H1 (cell line): Measurements from ENCODE around the gene ARHGAP32. TPM values are rescaled to one million over a fixed set of nuclear protein-coding genes. Genes with fewer than 3 reads are reported as not detected.

Experiments
- CTCF ChIA-PET: fragments of 300-600 bp; sonication (Branson Sonifier 250); formaldehyde crosslinking; loops from one replicate; lab custom pipeline; 2021; ENCODE audit not compliant: partially characterized antibody; lab: Charles Lee
- POLR2A ChIA-PET: fragments of 300-600 bp; sonication (Branson Sonifier 250); formaldehyde crosslinking; loops from one replicate; lab custom pipeline; 2021; ENCODE audit warnings: inconsistent platforms; ENCODE audit not compliant: partially characterized antibody; lab: Charles Lee
- DNase-seq, 2 experiments: peaks; one replicate each; pipeline versions ENCODE4 v3.0.0 to v3.0.0-alpha.2; 2010 to 2022; ENCODE audit warnings: low spot score in 2 of 2, low read depth in 1 of 2, mixed read lengths in 1 of 2
- FAIRE-seq: peaks from 2 replicates; lab custom pipeline; 2011; peaks lifted over from hg19 to GRCh38; lab: Jason Lieb, UNC
- H2AFZ ChIP-seq: 2 replicates; pipeline ENCODE4 v1.8.1; 2012; ENCODE audit warnings: low read length, inconsistent platforms
- H2AK5ac ChIP-seq: 2 replicates; pipeline ENCODE4 v1.6.1; 2013; ENCODE audit warnings: low read depth, low read length
- H2BK120ac ChIP-seq: replicated peaks from 2 replicates; pipeline ENCODE3; 2013; ENCODE audit warnings: low read depth, low read length, inconsistent platforms
- H2BK12ac ChIP-seq: 2 replicates; pipeline ENCODE4 v1.6.1; 2013; ENCODE audit warnings: low read depth, low read length
- H2BK15ac ChIP-seq: 2 replicates; pipeline ENCODE4 v1.6.1; 2013; ENCODE audit warnings: low read length
- H2BK20ac ChIP-seq: 2 replicates; pipeline ENCODE4 v1.6.1; 2013; ENCODE audit warnings: low read length
- H2BK5ac ChIP-seq: 2 replicates; pipeline ENCODE4 v1.6.1; 2013; ENCODE audit warnings: low read depth, low read length
- H3K14ac ChIP-seq: 2 replicates; pipeline ENCODE4 v1.6.1; 2013; ENCODE audit warnings: inconsistent platforms; ENCODE audit not compliant: insufficient read length
- H3K18ac ChIP-seq: 2 replicates; pipeline ENCODE4 v1.6.1; 2013; ENCODE audit warnings: low read length; ENCODE audit errors: extremely low read depth
- H3K23ac ChIP-seq: 2 replicates; pipeline ENCODE4 v1.6.1; 2013; ENCODE audit warnings: inconsistent platforms; ENCODE audit not compliant: insufficient read length
- H3K23me2 ChIP-seq: 2 replicates; pipeline ENCODE4 v1.6.1; 2013; ENCODE audit warnings: low read depth, low read length
- H3K27ac ChIP-seq: 2 replicates; pipeline ENCODE4 v1.6.1; 2011; ENCODE audit warnings: low read depth, low read length, inconsistent platforms
- H3K27me3 ChIP-seq, 4 experiments: replicated peaks in 1 of 4; 1 replicate in 1 of 4; 2 replicates in 3 of 4; pipeline versions ENCODE4 v1.6.1 to v1.8.1; 2011 to 2013; ENCODE audit warnings: low read length in 3 of 4, mild to moderate bottlenecking in 3 of 4, inconsistent platforms in 2 of 4, mixed read lengths in 2 of 4, moderate library complexity in 1 of 4; ENCODE audit not compliant: control insufficient read depth in 3 of 4, insufficient read depth in 3 of 4; ENCODE audit errors: extremely low read depth in 1 of 4
- H3K36me3 ChIP-seq, 4 experiments: 2 replicates each; pipeline versions ENCODE4 v1.6.1 to v1.8.1; 2011 to 2013; ENCODE audit warnings: mild to moderate bottlenecking in 4 of 4, low read length in 3 of 4, moderate library complexity in 2 of 4, control low read depth in 1 of 4, inconsistent platforms in 1 of 4; ENCODE audit not compliant: insufficient read depth in 4 of 4, control insufficient read depth in 2 of 4
- H3K4ac ChIP-seq: replicated peaks from 2 replicates; pipeline ENCODE3; 2013; ENCODE audit warnings: low read length, low read depth, mixed read lengths, inconsistent platforms; ENCODE audit not compliant: insufficient read length
- H3K4me1 ChIP-seq, 4 experiments: replicated peaks in 1 of 4; 1 replicate in 1 of 4; 2 replicates in 3 of 4; pipeline versions ENCODE4 v1.6.1 to v1.8.1; 2011 to 2013; ENCODE audit warnings: low read length in 3 of 4, inconsistent platforms in 2 of 4, mixed read lengths in 1 of 4; ENCODE audit not compliant: insufficient read depth in 4 of 4, control insufficient read depth in 3 of 4
- H3K4me2 ChIP-seq, 2 experiments: 2 replicates each; pipeline versions ENCODE4 v1.6.1 to v1.8.1; 2011 to 2013; ENCODE audit warnings: low read depth in 2 of 2, low read length in 2 of 2, control low read depth in 1 of 2, inconsistent platforms in 1 of 2, mild to moderate bottlenecking in 1 of 2; ENCODE audit not compliant: insufficient read depth in 1 of 2
- H3K4me3 ChIP-seq, 4 experiments: fragments of 200-600, 300-600 bp in 1 of 4; sonication (generic), shearing (Covaris generic), sonication (Bioruptor Twin) in 1 of 4; 2 replicates each; pipeline versions ENCODE4 v1.5.1 to v1.8.1; 2011 to 2016; ENCODE audit warnings: low read length in 4 of 4, low read depth in 3 of 4, control low read depth in 2 of 4, inconsistent platforms in 2 of 4, mild to moderate bottlenecking in 2 of 4, mixed read lengths in 1 of 4, moderate library complexity in 1 of 4; ENCODE audit not compliant: insufficient read depth in 2 of 4; ENCODE audit errors: extremely low read depth in 1 of 4
- H3K56ac ChIP-seq: replicated peaks from 2 replicates; pipeline ENCODE3; 2013; ENCODE audit warnings: low read depth, mild to moderate bottlenecking, mixed read lengths, low read length, inconsistent platforms; ENCODE audit not compliant: insufficient read length
- H3K79me1 ChIP-seq: 2 replicates; pipeline ENCODE4 v1.6.1; 2013; ENCODE audit warnings: low read depth, low read length, control low read depth
- H3K79me2 ChIP-seq, 2 experiments: 2 replicates each; pipeline versions ENCODE4 v1.6.1 to v1.8.1; 2012 to 2013; ENCODE audit warnings: low read length in 2 of 2, mild to moderate bottlenecking in 2 of 2, inconsistent platforms in 1 of 2; ENCODE audit not compliant: insufficient read depth in 2 of 2, control insufficient read depth in 1 of 2
- H3K9ac ChIP-seq, 4 experiments: replicated peaks in 1 of 4; 1 replicate in 1 of 4; 2 replicates in 3 of 4; pipeline versions ENCODE4 v1.6.1 to v1.8.1; 2011 to 2013; ENCODE audit warnings: low read depth in 3 of 4, low read length in 3 of 4, control low read depth in 2 of 4, mild to moderate bottlenecking in 2 of 4, moderate library complexity in 2 of 4, inconsistent platforms in 1 of 4; ENCODE audit errors: extremely low read depth in 1 of 4
- H3K9me3 ChIP-seq, 2 experiments: 2 replicates each; pipeline versions ENCODE4 v1.6.1 to v1.8.1; 2012 to 2013; ENCODE audit warnings: mild to moderate bottlenecking in 2 of 2, moderate library complexity in 2 of 2, control low read depth in 1 of 2, inconsistent platforms in 1 of 2, low read depth in 1 of 2, low read length in 1 of 2, mixed read lengths in 1 of 2; ENCODE audit not compliant: insufficient read depth in 2 of 2
- H4K20me1 ChIP-seq, 2 experiments: replicated peaks in 1 of 2; 2 replicates each; pipeline versions ENCODE3 to v1.8.1; 2011 to 2013; ENCODE audit warnings: inconsistent platforms in 2 of 2, low read length in 2 of 2, mild to moderate bottlenecking in 1 of 2; ENCODE audit not compliant: insufficient read depth in 2 of 2, control insufficient read depth in 1 of 2
- H4K5ac ChIP-seq: 2 replicates; pipeline ENCODE4 v1.6.1; 2013; ENCODE audit warnings: low read length, low read depth, mixed read lengths, inconsistent platforms; ENCODE audit not compliant: insufficient read length
- H4K8ac ChIP-seq: 2 replicates; pipeline ENCODE4 v1.8.0; 2013; ENCODE audit warnings: mild to moderate bottlenecking, moderate library complexity, low read length, inconsistent platforms; ENCODE audit not compliant: insufficient read depth; ENCODE audit errors: extremely low read depth
- H4K91ac ChIP-seq: replicated peaks from 2 replicates; pipeline ENCODE3; 2013; ENCODE audit warnings: low read length, mixed read lengths, inconsistent platforms; ENCODE audit not compliant: insufficient read length
- ATF3 ChIP-seq: IDR thresholded peaks from 2 replicates; pipeline ENCODE4 v1.6.1; 2011; ENCODE audit warnings: low read depth, mild to moderate bottlenecking, low read length; ENCODE audit not compliant: insufficient read depth
- CHD1 ChIP-seq: IDR thresholded peaks from 2 replicates; pipeline ENCODE4 v1.6.1; 2012; ENCODE audit warnings: low read depth, low read length, improper control_type of control experiment
- CTBP2 ChIP-seq: IDR thresholded peaks from 2 replicates; pipeline ENCODE4 v1.7.0; 2011; ENCODE audit warnings: borderline replicate concordance, mild to moderate bottlenecking, moderate library complexity, mixed read lengths, low read length; ENCODE audit not compliant: insufficient read depth, insufficient read length
- EZH2 ChIP-seq: fragments of 200-600 bp; sonication (generic); IDR thresholded peaks from 2 replicates; pipeline ENCODE4 v1.7.1; 2012; ENCODE audit warnings: low read depth, mild to moderate bottlenecking, moderate library complexity, low read length, inconsistent platforms; ENCODE audit not compliant: severe bottlenecking
- GTF2F1 ChIP-seq: IDR thresholded peaks from 2 replicates; pipeline ENCODE4 v1.6.1; 2012; ENCODE audit warnings: low read depth, low read length, improper control_type of control experiment, borderline replicate concordance
- JUND ChIP-seq: IDR thresholded peaks from 2 replicates; pipeline ENCODE4 v1.6.1; 2011; ENCODE audit warnings: mild to moderate bottlenecking, improper control_type of control experiment, low read length
- PHF8 ChIP-seq: fragments of 200-600 bp; sonication (generic); conservative IDR thresholded peaks from 2 replicates; pipeline ENCODE4 v1.7.1; 2012; ENCODE audit warnings: low read depth, mild to moderate bottlenecking, inconsistent platforms, low read length, moderate library complexity
- RBBP5 ChIP-seq: IDR thresholded peaks from 2 replicates; pipeline ENCODE4 v1.7.1; 2012; ENCODE audit warnings: low read depth, mild to moderate bottlenecking, inconsistent platforms, low read length, moderate library complexity, borderline replicate concordance
- SAP30 ChIP-seq: fragments of 300-600 bp; sonication (generic); IDR thresholded peaks from 2 replicates; pipeline ENCODE4 v1.7.1; 2012; ENCODE audit warnings: low read length, moderate library complexity, mild to moderate bottlenecking, inconsistent platforms; ENCODE audit not compliant: insufficient read depth, insufficient replicate concordance
- SP2 ChIP-seq: IDR thresholded peaks from 2 replicates; pipeline ENCODE4 v1.6.1; 2012; ENCODE audit warnings: mild to moderate bottlenecking, low read length, inconsistent platforms
- TAF1 ChIP-seq: IDR thresholded peaks from 2 replicates; pipeline ENCODE4 v1.6.1; 2011; ENCODE audit warnings: mild to moderate bottlenecking, low read depth, low read length
- TCF12 ChIP-seq: IDR thresholded peaks from 2 replicates; pipeline ENCODE4 v1.6.1; 2011; ENCODE audit warnings: low read depth, mild to moderate bottlenecking, low read length
- WGBS, 2 experiments: shearing (Covaris generic) in 1 of 2; methylation state at CpG; one replicate each; pipeline versions ENCODE4 v1.1.6 to v1.1.7; 2013 to 2015; ENCODE audit warnings: low lambda C conversion rate in 2 of 2, mixed read lengths in 2 of 2, inconsistent platforms in 1 of 2, low coverage in 1 of 2, missing lambda C conversion rate in 1 of 2; ENCODE audit not compliant: insufficient replicate concordance in 2 of 2, insufficient coverage in 1 of 2, insufficient read length in 1 of 2; ENCODE audit errors: extremely low coverage in 1 of 2, missing lambda C conversion rate in 1 of 2; 5-methylcytosine and 5-hydroxymethylcytosine counted together
- polyA plus RNA-seq, 7 experiments: library from polyadenylated mRNA; depleted of rRNA in 3 of 7; stranded (reverse) in 5 of 7; unstranded in 2 of 7; fragments of >200 nt in 5 of 7; fragments of 200-250 nt in 2 of 7; gene quantifications; 1 replicate in 5 of 7; 2 replicates in 1 of 7; 4 replicates in 1 of 7; pipeline versions ENCODE4 v1.2.1 to v1.2.3, GENCODE V29; 2011 to 2013; ENCODE audit warnings: missing spikeins in 2 of 7, mixed read lengths in 2 of 7
- total RNA-seq: library from RNA; stranded (reverse); fragmentation: NEBNext Ultra II Directional; extraction: Animal tissue kit (Norgen Biotek cat#: 25700); gene quantifications from 2 replicates; pipeline ENCODE4 v1.2.1, GENCODE V29; 2021

ARHGAP32 gene
- total and polyA plus RNA-seq, 2 of the 8 experiments (the other 6 are each of a cell fraction or from before 2014, with no cell fraction given), result 13.7 to 30.0 TPM

DNA sequence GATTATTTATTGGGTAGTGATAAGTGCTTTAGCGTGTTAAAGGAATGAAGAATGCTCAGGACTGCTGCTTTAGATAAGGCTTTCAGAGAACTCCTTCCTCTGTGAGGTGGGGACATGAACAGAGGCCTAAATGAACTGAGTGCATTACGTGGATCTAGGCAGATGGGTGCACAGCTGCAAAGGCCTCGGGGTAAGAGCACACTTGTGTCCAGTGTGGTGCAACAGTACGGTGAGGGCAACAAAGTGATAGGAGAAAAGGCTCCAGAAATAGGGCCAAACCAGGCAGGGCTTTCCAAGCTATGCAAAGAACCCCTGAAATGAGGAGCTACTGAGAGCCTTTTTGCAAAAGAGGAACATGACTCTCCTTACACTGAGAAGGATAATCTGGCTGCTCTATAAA, 45.3 kb upstream of the ARHGAP32 start:
- no peak overlapping the region for H4K91ac ChIP-seq
- no peak overlapping the region for H3K23ac ChIP-seq
- no peaks in the 10 kb centered on the region for H3K27me3 ChIP-seq
- peaks cover 2% of the 10 kb centered on the region; the same call in 1 of the 2 replicates for H3K79me1 ChIP-seq
- no peak for DNase-seq
- peak overlapping the region; percentile 7 for H4K5ac ChIP-seq
- peaks cover 0 to 44% of the 10 kb centered on the region in 2 experiments; a peak in 3 of 4 replicates for H3K79me2 ChIP-seq
- H3K36me3 ChIP-seq, result no peaks in the 10 kb centered on the region
- no peak overlapping the region for H2AFZ ChIP-seq
- no peak overlapping the region for H2BK15ac ChIP-seq
- ChIA-PET CTCF (interaction anchor here (0.9 kb wide), 1 partner anchor 137 kb away, joined by 3 read pairs; no protein-coding TSS in a partner anchor), POLR2A (interaction anchor here (1.5 kb wide), 1 partner anchor 22 kb away, joined by 3 read pairs; no protein-coding TSS in a partner anchor)
- no peak overlapping the region for H2AK5ac ChIP-seq
- H3K4ac ChIP-seq, result no peak overlapping the region
- 92% methylated on average over 4 of the region's 4 CpGs; no CpG with 5 or more reads in 1 of the 2 experiments for WGBS, 2 experiments
- no peak overlapping the region for H2BK20ac ChIP-seq
- no peak overlapping the region for H2BK12ac ChIP-seq
- no peaks in the 10 kb centered on the region for H3K9me3 ChIP-seq
- H3K4me2 ChIP-seq, result no peak overlapping the region
- H2BK5ac ChIP-seq, result no peak overlapping the region
- H4K20me1 ChIP-seq, result peaks cover 0 to 2% of the 10 kb centered on the region in 2 experiments
- no peak overlapping the region for H3K18ac ChIP-seq
- H3K56ac ChIP-seq, result no peak overlapping the region
- H3K9ac ChIP-seq, result no peak overlapping the region
- FAIRE-seq, result no peak
- peaks cover 0 to 3% (median 0%) of the 10 kb centered on the region in 4 experiments; a peak in 2 of 7 replicates for H3K4me1 ChIP-seq
- no peak overlapping the region for H4K8ac ChIP-seq
- no peak overlapping the region for H3K27ac ChIP-seq
- no peak overlapping the region for H3K14ac ChIP-seq
- TF ChIP-seq GTF2F1 (no peak), SP2 (no peak), TCF12 (no peak), TAF1 (no peak), CHD1 (no peak), JUND (no peak), CTBP2 (no peak), SAP30 (no peak), PHF8 (no peak), RBBP5 (no peak), ATF3 (no peak), EZH2 (no peak)
- H3K23me2 ChIP-seq, result no peaks in the 10 kb centered on the region
- H2BK120ac ChIP-seq, result no peak overlapping the region
- no peak overlapping the region for H3K4me3 ChIP-seq
